HepG2 (cell line): ENCODE results near the gene KXD1.
A peak's percentile ranks its signal among the peaks of the same experiment; 100 is the strongest.

Experiments used
- CTCF ChIP-seq: sonication (generic); formaldehyde crosslinking; IDR thresholded peaks from 2 replicates; pipeline ENCODE4 v1.5.0; 2020; ENCODE audit warnings: mild to moderate bottlenecking, missing genetic modification reagents, moderate library complexity
- EP300 ChIP-seq, 3 experiments: sonication (generic) in 1 of 3; formaldehyde crosslinking in 1 of 3; IDR thresholded peaks; 2 replicates each; pipeline versions ENCODE4 v1.5.1 to v1.6.1; 2011 to 2020; ENCODE audit warnings: low read depth in 2 of 3, low read length in 2 of 3, borderline replicate concordance in 1 of 3, improper control_type of control experiment in 1 of 3, mild to moderate bottlenecking in 1 of 3, missing genetic modification reagents in 1 of 3, moderate library complexity in 1 of 3
- ESRRA ChIP-seq: sonication (generic); formaldehyde crosslinking; IDR thresholded peaks from 2 replicates; pipeline ENCODE4 v1.5.1; 2020; ENCODE audit warnings: mild to moderate bottlenecking, low read depth, missing genetic modification reagents
- EZH2 ChIP-seq: conservative IDR thresholded peaks from 2 replicates; pipeline ENCODE4 v1.6.1; 2012; ENCODE audit warnings: mild to moderate bottlenecking, low read depth, low read length, moderate library complexity
- JUND ChIP-seq: sonication (generic); formaldehyde crosslinking; IDR thresholded peaks from 2 replicates; pipeline ENCODE4 v1.8.0; 2022; ENCODE audit warnings: mild to moderate bottlenecking, missing genetic modification reagents
- KLF12 ChIP-seq: sonication (generic); formaldehyde crosslinking; IDR thresholded peaks from 2 replicates; pipeline ENCODE4 v1.4.0; 2020; ENCODE audit warnings: missing genetic modification reagents, borderline replicate concordance
- MED1 ChIP-seq: sonication (generic); formaldehyde crosslinking; IDR thresholded peaks from 2 replicates; pipeline ENCODE4 v1.4.0; 2020; ENCODE audit warnings: missing genetic modification reagents
- TBX2 ChIP-seq: sonication (generic); formaldehyde crosslinking; IDR thresholded peaks from 2 replicates; pipeline ENCODE4 v1.5.0; 2020; ENCODE audit warnings: missing genetic modification reagents, mild to moderate bottlenecking, borderline replicate concordance
- ZFP36L1 ChIP-seq: sonication (generic); formaldehyde crosslinking; IDR thresholded peaks from 2 replicates; pipeline ENCODE4 v1.8.0; 2022; ENCODE audit warnings: mild to moderate bottlenecking, missing genetic modification reagents, moderate library complexity
- ZMYM2 ChIP-seq: sonication (generic); formaldehyde crosslinking; IDR thresholded peaks from 2 replicates; pipeline ENCODE4 v1.8.0; 2022; ENCODE audit warnings: mild to moderate bottlenecking, missing genetic modification reagents
- ZNF784 ChIP-seq: sonication (generic); formaldehyde crosslinking; IDR thresholded peaks from 2 replicates; pipeline ENCODE4 v1.5.1; 2020; ENCODE audit warnings: missing genetic modification reagents, mild to moderate bottlenecking, borderline replicate concordance

GRCh38 chr19:18586306-18586705, 28.6 kb downstream of the KXD1 start:
- TF ChIP-seq KLF12 (CRISPR knock-in tag) (no peak), ZNF784 (CRISPR knock-in tag) (no peak), ZFP36L1 (no peak), EP300 (IDR thresholded peaks at IDR 0.05; ENCODE audit: low read depth in 2 of 2, low read length in 2 of 2) (no peak), EP300 (CRISPR knock-in tag; IDR thresholded peaks at IDR 0.05; ENCODE audit: borderline replicate concordance) (no peak), MED1 (CRISPR knock-in tag) (no peak), ESRRA (no peak), CTCF (CRISPR knock-in tag) (peak; percentile 16; the same call in 1 of the 2 replicates), ZMYM2 (no peak), JUND (CRISPR knock-in tag) (no peak), TBX2 (CRISPR knock-in tag) (no peak), EZH2 (no peak)
